ENCODE data around the gene AHCYL2. TPM values are rescaled to one million over a fixed set of nuclear protein-coding genes. Genes with fewer than 3 reads are reported as not detected.

Gene AHCYL2
- total RNA-seq, 1 donor from 2014 or later, result 39.3 TPM

DNA sequence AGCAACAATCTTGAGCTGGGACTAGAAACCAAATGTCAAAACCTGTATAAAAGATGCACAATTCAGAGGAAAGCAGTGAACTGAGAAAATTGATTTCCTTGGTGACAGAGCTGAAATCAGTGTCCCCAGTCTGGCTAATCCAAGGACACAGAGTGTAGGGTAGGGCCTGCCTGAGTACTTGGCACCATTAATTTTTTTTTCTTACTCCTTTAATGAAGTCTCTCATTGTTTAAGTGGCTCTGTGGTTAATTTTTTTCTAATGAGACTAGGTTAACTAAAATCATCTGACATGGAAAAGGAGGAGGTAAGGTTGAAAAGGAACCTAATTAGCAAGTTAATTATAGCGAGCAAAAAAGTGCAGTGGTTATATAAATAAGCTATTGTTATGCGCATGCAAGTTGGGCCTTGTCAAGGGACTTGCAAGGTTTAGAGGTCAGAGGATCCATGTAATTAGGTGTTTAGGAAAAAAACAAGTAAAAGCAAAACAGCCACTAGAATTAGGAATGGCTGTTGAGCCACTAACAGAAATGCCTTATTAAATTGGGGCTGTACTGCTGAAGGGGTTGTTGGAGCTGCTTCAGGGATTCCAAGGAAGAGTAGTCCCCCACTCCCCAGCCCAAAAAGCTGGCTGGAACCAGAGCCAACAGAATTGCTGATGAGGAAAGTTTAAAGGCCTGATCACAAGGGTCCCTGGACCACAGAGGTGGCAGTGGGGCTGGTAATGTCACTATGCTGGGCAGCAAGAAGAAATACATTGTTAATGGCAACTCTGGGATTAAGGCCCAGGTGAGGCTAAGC is 150.5 kb downstream of the AHCYL2 start:
- Histone ChIP-seq H3K4me3 (no peak overlapping the region), H2AFZ (replicated peaks) (no peak overlapping the region), H3K27ac (peak overlapping the region; percentile 83), H4K20me1 (ENCODE audit: low read depth) (peaks cover 13% of the 10 kb centered on the region), H3K9me3 (ENCODE audit: low read depth) (no peaks in the 10 kb centered on the region), H3K36me3 (no peaks in the 10 kb centered on the region), H3K9ac (no peak overlapping the region), H3K4me2 (peak overlapping the region; percentile 40), H3K79me2 (ENCODE audit: low read depth) (no peaks in the 10 kb centered on the region), H3F3A (ENCODE audit: low read depth) (peaks cover 19% of the 10 kb centered on the region), H3K4me1 (peaks cover 24% of the 10 kb centered on the region), H3K27me3 (no peaks in the 10 kb centered on the region)
- no peaks in the 10 kb centered on the region for H3K9me3 Mint-ChIP-seq
- H3K27ac Mint-ChIP-seq, result no peak overlapping the region
- H3K27me3 Mint-ChIP-seq (ENCODE audit: insufficient read depth, low read depth), result no peaks in the 10 kb centered on the region
- H3K4me3 Mint-ChIP-seq, result no peak overlapping the region
- DNase-seq (ENCODE audit: low spot score), result peak; percentile 44
- H3K4me1 Mint-ChIP-seq, result peaks cover 19% of the 10 kb centered on the region
- H3K36me3 Mint-ChIP-seq, result no peaks in the 10 kb centered on the region
- TF ChIP-seq, protein P1, sequence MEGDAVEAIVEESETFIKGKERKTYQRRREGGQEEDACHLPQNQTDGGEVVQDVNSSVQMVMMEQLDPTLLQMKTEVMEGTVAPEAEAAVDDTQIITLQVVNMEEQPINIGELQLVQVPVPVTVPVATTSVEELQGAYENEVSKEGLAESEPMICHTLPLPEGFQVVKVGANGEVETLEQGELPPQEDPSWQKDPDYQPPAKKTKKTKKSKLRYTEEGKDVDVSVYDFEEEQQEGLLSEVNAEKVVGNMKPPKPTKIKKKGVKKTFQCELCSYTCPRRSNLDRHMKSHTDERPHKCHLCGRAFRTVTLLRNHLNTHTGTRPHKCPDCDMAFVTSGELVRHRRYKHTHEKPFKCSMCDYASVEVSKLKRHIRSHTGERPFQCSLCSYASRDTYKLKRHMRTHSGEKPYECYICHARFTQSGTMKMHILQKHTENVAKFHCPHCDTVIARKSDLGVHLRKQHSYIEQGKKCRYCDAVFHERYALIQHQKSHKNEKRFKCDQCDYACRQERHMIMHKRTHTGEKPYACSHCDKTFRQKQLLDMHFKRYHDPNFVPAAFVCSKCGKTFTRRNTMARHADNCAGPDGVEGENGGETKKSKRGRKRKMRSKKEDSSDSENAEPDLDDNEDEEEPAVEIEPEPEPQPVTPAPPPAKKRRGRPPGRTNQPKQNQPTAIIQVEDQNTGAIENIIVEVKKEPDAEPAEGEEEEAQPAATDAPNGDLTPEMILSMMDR (IDR thresholded peaks at IDR 0.05), result no peak
- no peak for TF ChIP-seq EZH2phosphoT487 (IDR thresholded peaks at IDR 0.05)
- no peak for TF ChIP-seq EZH2 (IDR thresholded peaks at IDR 0.05)

DNA sequence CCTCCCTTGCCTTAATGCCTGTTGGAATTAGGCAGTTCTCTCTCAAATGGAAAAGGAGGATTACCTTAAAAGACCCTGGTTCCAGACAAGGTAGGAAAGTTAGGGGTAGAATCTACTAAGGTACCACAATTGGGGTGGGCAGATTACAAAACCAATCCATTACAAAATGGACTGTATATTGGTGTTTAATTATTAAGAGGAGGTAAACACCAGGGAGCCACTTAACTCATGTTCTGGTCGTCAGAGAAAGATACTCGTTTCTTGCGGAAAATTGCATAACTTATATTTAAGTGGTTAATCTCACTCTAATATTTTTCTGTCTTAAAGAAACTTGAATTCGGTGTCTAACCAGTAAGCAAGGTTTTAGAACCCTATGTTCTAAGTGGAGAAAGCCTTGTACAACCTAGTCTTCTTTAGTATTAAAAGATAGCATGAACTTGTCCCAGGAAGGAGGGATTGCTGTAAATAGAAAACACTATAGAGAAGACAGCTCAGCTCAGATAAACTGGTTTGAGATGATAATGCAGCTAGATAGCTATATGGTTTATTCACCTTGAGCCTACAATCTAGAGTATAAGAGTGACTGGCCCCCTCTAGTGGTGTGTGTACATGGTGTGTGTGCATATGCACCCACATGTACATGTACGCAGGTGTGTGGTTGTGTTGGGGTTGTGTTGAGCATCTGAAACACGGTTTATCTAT is 151.4 kb downstream of the AHCYL2 start:
- Mint-ChIP-seq H3K9me3 (no peaks in the 10 kb centered on the region), H3K27ac (no peak overlapping the region), H3K4me1 (peaks cover 19% of the 10 kb centered on the region), H3K36me3 (no peaks in the 10 kb centered on the region), H3K4me3 (no peak overlapping the region), H3K27me3 (ENCODE audit: insufficient read depth, low read depth) (no peaks in the 10 kb centered on the region)
- Histone ChIP-seq H3K9me3 (ENCODE audit: low read depth) (no peaks in the 10 kb centered on the region), H2AFZ (replicated peaks) (no peak overlapping the region), H3K27ac (peak overlapping the region; percentile 83), H3K4me2 (peak overlapping the region; percentile 40), H3K9ac (no peak overlapping the region), H3K36me3 (no peaks in the 10 kb centered on the region), H3K4me3 (no peak overlapping the region), H4K20me1 (ENCODE audit: low read depth) (peaks cover 13% of the 10 kb centered on the region), H3K79me2 (ENCODE audit: low read depth) (no peaks in the 10 kb centered on the region), H3K4me1 (peaks cover 16% of the 10 kb centered on the region), H3F3A (ENCODE audit: low read depth) (peaks cover 19% of the 10 kb centered on the region), H3K27me3 (no peaks in the 10 kb centered on the region)
- TF ChIP-seq, protein P1 (IDR thresholded peaks at IDR 0.05), result peak; percentile 72
- TF ChIP-seq EZH2phosphoT487 (IDR thresholded peaks at IDR 0.05), result no peak
- DNase-seq (ENCODE audit: low spot score), result peak; percentile 57

DNA sequence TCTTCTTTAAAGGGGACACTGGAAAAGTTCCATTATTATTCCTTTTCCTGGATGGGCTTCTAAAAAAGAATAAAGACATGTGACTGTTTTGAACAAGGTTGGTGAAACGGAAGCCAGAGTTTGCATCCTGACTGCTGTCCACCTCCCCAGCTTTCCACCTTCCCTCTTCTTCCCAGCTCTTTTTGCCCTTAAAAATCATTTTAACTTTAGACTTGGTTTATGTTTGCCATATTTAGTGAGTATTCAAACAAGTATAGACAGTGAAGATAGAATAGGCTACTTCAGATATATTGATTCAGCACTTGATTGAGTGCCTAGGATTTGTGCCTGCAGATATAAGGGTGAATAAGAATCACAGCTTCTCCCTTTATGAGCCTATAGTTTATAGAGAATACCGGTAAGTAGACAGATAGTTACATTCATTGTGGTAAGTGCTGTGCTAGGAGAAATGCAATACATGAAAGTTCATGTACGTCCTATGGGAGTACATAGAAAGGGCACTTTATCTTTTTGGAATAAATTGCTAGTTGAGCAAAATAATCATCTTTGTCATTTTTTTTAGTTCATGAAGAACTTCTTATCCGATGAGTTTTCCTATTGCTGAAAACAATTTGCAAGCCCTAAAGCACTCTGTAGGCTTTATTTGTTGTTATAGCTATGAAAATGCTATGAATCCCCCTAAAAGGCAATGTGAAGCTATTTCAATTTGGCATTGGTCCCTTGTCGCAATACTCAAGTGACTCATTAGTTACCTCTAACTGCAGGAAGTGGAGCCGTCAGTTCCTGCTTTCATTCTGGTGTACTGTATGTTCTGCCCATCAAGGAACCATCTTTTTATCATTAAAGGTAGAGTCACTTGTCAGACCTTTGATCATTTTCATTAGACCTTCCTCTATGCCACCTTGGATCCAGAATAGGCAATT is 152.2 kb downstream of the AHCYL2 start:
- Mint-ChIP-seq H3K36me3 (no peaks in the 10 kb centered on the region), H3K27ac (no peak overlapping the region), H3K27me3 (ENCODE audit: insufficient read depth, low read depth) (no peaks in the 10 kb centered on the region), H3K4me3 (no peak overlapping the region), H3K4me1 (peaks cover 19% of the 10 kb centered on the region), H3K9me3 (no peaks in the 10 kb centered on the region)
- Histone ChIP-seq H3K27ac (no peak overlapping the region), H4K20me1 (ENCODE audit: low read depth) (peaks cover 13% of the 10 kb centered on the region), H3K27me3 (no peaks in the 10 kb centered on the region), H2AFZ (replicated peaks) (no peak overlapping the region), H3K4me2 (no peak overlapping the region), H3K9ac (no peak overlapping the region), H3K36me3 (no peaks in the 10 kb centered on the region), H3K79me2 (ENCODE audit: low read depth) (no peaks in the 10 kb centered on the region), H3K9me3 (ENCODE audit: low read depth) (no peaks in the 10 kb centered on the region), H3K4me3 (no peak overlapping the region), H3F3A (ENCODE audit: low read depth) (peaks cover 19% of the 10 kb centered on the region), H3K4me1 (peaks cover 16% of the 10 kb centered on the region)
- no peak for TF ChIP-seq EZH2phosphoT487 (IDR thresholded peaks at IDR 0.05)
- no peak for DNase-seq (ENCODE audit: low spot score)
